Measurements from ENCODE around the gene LDLR. TPM values are rescaled to one million over a fixed set of nuclear protein-coding genes. Genes with fewer than 3 reads are reported as not detected.

Gene LDLR
- total and polyA plus RNA-seq, 2 of the 4 experiments (the other 2 are of a cell fraction) = 45.2 to 53.8 TPM

DNA sequence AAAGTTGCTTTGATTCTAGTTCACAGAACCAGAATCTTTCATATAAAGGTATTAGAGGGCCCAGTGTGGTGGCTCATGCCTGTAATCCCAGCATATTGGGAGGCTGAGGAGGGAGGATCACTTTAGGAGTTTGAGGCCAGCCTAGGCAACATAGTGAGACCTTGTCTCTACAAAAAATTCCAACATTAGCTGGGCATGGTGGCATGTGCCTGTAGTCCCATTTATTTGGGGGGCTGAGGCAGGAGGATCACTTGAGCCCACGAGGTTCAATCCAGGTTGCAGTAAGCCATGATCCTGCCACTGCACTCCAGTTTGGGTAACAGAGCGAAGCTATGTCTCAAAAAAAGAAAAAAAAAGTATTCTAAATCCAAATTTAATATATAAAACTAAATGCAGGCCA, 9.1 kb downstream of the LDLR start:
- no peak overlapping the region for H3K14ac ChIP-seq (replicated peaks; ENCODE audit: low read depth, low read length)
- H3K4me1 ChIP-seq (ENCODE audit: control insufficient read depth, insufficient read depth, low read length) = peaks cover 11% of the 10 kb centered on the region
- H2AK5ac ChIP-seq (ENCODE audit: low read depth, low read length) = no peak overlapping the region
- H4K20me1 ChIP-seq (ENCODE audit: insufficient read depth, low read length) = peaks cover 58% of the 10 kb centered on the region
- peaks cover 26 to 77% of the 10 kb centered on the region in 2 experiments for H3K79me1 ChIP-seq (ENCODE audit: low read depth in 1 of 2, low read length in 2 of 2)
- H2BK5ac ChIP-seq (ENCODE audit: low read depth, low read length, poor library complexity, severe bottlenecking) = no peak overlapping the region
- no peak overlapping the region for H3K9ac ChIP-seq (ENCODE audit: low read depth, low read length)
- DNase-seq = no peak
- no peak overlapping the region for H4K91ac ChIP-seq (ENCODE audit: insufficient read depth, low read depth, low read length)
- dilution Hi-C loops (cut with HindIII; ENCODE audit: low sequenced_read_pairs, unreplicated experiment) (no loop called here), in situ Hi-C loops (cut with MboI; ENCODE audit: low sequenced_read_pairs) (no loop called here), intact Hi-C loops (cut with micrococcal nuclease) (no loop called here)
- no peaks in the 10 kb centered on the region for H3K9me3 ChIP-seq (ENCODE audit: control insufficient read depth, insufficient read depth, low read length)
- no peak overlapping the region for H3K4ac ChIP-seq (ENCODE audit: low read depth, low read length)
- no peaks in the 10 kb centered on the region for H3K27me3 ChIP-seq (ENCODE audit: control insufficient read depth, insufficient read depth, low read length)
- no peak overlapping the region for H3K4me2 ChIP-seq (ENCODE audit: low read depth, low read length)
- peaks cover 21% of the 10 kb centered on the region for H3K9me1 ChIP-seq (ENCODE audit: insufficient read depth, low read length)
- no peak overlapping the region for H3K4me3 ChIP-seq (ENCODE audit: insufficient read depth, low read depth, low read length)
- ChIA-PET POLR2A (ENCODE audit: unreplicated experiment) (no interaction called here), CTCF (no interaction called here)
- no peak overlapping the region for H3K23ac ChIP-seq (ENCODE audit: low read depth, low read length)
- peaks cover 30% of the 10 kb centered on the region for H3K36me3 ChIP-seq (ENCODE audit: control insufficient read depth, insufficient read depth, low read length)
- H2AFZ ChIP-seq (replicated peaks; ENCODE audit: low read length, poor library complexity) = no peak overlapping the region
- BruUV-seq (replicated peaks) = no TSS peak
- H4K5ac ChIP-seq (ENCODE audit: low read depth, low read length) = no peak overlapping the region
- no peak overlapping the region for H2BK15ac ChIP-seq (ENCODE audit: low read depth, low read length)
- H2AK9ac ChIP-seq (replicated peaks; ENCODE audit: low read depth, low read length, poor library complexity) = no peak overlapping the region
- no peak overlapping the region for H3K27ac ChIP-seq (ENCODE audit: insufficient read depth, low read length)
- no peak overlapping the region for H2BK20ac ChIP-seq (ENCODE audit: low read depth, low read length)
- WGBS, 2 experiments (ENCODE audit: extremely low coverage in 2 of 2, insufficient read length in 1 of 2) = no CpG with 5 or more reads among the region's 2 CpGs
- H3K18ac ChIP-seq (ENCODE audit: low read depth, low read length) = no peak overlapping the region
- no peak for ATAC-seq (ENCODE audit: low read depth)
- no peak overlapping the region for H2BK120ac ChIP-seq (ENCODE audit: low read depth, low read length)
- H3K56ac ChIP-seq (ENCODE audit: extremely low read depth, insufficient read depth, low read length) = no peak overlapping the region
- H4K8ac ChIP-seq (ENCODE audit: low read depth in 2 of 2, low read length in 2 of 2) = no peak overlapping the region
- no peak for TF ChIP-seq MXI1 (IDR thresholded peaks at IDR 0.05; ENCODE audit: borderline replicate concordance, low read depth, low read length)
- TF ChIP-seq RAD21 (IDR thresholded peaks at IDR 0.05; ENCODE audit: low read length) = no peak
- no peak for TF ChIP-seq MAZ (IDR thresholded peaks at IDR 0.05; ENCODE audit: borderline replicate concordance, low read depth, low read length)
- TF ChIP-seq CEBPB (IDR thresholded peaks at IDR 0.05; ENCODE audit: low read depth, low read length) = no peak
- TF ChIP-seq, protein P1, sequence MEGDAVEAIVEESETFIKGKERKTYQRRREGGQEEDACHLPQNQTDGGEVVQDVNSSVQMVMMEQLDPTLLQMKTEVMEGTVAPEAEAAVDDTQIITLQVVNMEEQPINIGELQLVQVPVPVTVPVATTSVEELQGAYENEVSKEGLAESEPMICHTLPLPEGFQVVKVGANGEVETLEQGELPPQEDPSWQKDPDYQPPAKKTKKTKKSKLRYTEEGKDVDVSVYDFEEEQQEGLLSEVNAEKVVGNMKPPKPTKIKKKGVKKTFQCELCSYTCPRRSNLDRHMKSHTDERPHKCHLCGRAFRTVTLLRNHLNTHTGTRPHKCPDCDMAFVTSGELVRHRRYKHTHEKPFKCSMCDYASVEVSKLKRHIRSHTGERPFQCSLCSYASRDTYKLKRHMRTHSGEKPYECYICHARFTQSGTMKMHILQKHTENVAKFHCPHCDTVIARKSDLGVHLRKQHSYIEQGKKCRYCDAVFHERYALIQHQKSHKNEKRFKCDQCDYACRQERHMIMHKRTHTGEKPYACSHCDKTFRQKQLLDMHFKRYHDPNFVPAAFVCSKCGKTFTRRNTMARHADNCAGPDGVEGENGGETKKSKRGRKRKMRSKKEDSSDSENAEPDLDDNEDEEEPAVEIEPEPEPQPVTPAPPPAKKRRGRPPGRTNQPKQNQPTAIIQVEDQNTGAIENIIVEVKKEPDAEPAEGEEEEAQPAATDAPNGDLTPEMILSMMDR (conservative IDR thresholded peaks at IDR 0.05; ENCODE audit: low read depth, low read length) = no peak
- TF ChIP-seq SMC3 (IDR thresholded peaks at IDR 0.05; ENCODE audit: low read depth, low read length) = no peak
- no peak for TF ChIP-seq CHD1 (IDR thresholded peaks at IDR 0.05; ENCODE audit: low read depth, low read length)
- TF ChIP-seq POLR2A (IDR thresholded peaks at IDR 0.05; ENCODE audit: low read depth, low read length) = no peak
- TF ChIP-seq BHLHE40 (IDR thresholded peaks at IDR 0.05; ENCODE audit: low read depth, low read length) = no peak
- no peak for TF ChIP-seq MAFK (IDR thresholded peaks at IDR 0.05; ENCODE audit: low read depth, low read length)
- TF ChIP-seq FOS (IDR thresholded peaks at IDR 0.05; ENCODE audit: low read depth, low read length) = no peak
- TF ChIP-seq, protein P2, sequence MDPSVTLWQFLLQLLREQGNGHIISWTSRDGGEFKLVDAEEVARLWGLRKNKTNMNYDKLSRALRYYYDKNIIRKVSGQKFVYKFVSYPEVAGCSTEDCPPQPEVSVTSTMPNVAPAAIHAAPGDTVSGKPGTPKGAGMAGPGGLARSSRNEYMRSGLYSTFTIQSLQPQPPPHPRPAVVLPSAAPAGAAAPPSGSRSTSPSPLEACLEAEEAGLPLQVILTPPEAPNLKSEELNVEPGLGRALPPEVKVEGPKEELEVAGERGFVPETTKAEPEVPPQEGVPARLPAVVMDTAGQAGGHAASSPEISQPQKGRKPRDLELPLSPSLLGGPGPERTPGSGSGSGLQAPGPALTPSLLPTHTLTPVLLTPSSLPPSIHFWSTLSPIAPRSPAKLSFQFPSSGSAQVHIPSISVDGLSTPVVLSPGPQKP (IDR thresholded peaks at IDR 0.05; ENCODE audit: borderline replicate concordance, low read depth, low read length) = no peak
- no peak for TF ChIP-seq RCOR1 (IDR thresholded peaks at IDR 0.05; ENCODE audit: insufficient replicate concordance, low read length)
- no peak for TF ChIP-seq NFE2L2 (IDR thresholded peaks at IDR 0.05; ENCODE audit: low read depth, low read length)
- TF ChIP-seq RFX5 (IDR thresholded peaks at IDR 0.05; ENCODE audit: low read depth, low read length) = no peak
- TF ChIP-seq, protein P3, sequence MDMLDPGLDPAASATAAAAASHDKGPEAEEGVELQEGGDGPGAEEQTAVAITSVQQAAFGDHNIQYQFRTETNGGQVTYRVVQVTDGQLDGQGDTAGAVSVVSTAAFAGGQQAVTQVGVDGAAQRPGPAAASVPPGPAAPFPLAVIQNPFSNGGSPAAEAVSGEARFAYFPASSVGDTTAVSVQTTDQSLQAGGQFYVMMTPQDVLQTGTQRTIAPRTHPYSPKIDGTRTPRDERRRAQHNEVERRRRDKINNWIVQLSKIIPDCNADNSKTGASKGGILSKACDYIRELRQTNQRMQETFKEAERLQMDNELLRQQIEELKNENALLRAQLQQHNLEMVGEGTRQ (IDR thresholded peaks at IDR 0.05; ENCODE audit: low read depth, low read length) = no peak
